Adrenal gland (tissue), 5 donors: Measurements from ENCODE around the gene AK5.

ENCODE experiments used
- POLR2A ChIP-seq, 2 donors: fragments of 450-650 bp; IDR thresholded peaks; one replicate each; pipeline ENCODE4 v1.6.1; 2017; ENCODE audit warnings: antibody characterized with exemption in 2 of 2, mild to moderate bottlenecking in 2 of 2, moderate library complexity in 1 of 2
- TF ChIP-seq, protein P1 (sequence below), 6 experiments: fragments of 450-650 bp in 4 of 6; fragments of 200-600 bp in 2 of 6; sonication (generic) in 1 of 6; IDR thresholded peaks; 1 replicate in 5 of 6; 2 replicates in 1 of 6; pipeline versions ENCODE4 v1.5.1 to v1.8.0; 2016 to 2021; ENCODE audit warnings: antibody characterized with exemption in 6 of 6, mild to moderate bottlenecking in 2 of 6, moderate library complexity in 1 of 6
- donor health status: DM: no; HTN: no; CAD: no.

DNA sequence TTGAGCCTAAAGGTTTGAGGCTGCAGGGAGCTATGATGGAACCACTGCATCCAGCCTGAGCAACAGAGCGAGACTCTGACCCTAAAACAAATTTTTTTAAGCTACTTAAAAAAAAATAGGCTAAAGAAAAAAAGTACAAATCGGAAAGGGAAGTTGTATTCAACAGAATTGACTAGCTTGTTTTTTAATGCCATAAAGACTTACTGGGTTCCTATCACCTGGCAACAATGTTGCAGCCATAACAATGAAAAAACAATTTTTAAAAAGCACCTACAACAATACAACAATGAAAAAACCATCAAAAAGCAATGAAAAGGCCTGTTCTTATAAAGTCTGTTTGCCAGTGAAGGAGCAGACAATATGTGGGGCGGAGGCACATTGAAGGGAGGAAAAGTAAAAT, 42.5 kb upstream of the AK5 start:
- TF ChIP-seq, protein P1, sequence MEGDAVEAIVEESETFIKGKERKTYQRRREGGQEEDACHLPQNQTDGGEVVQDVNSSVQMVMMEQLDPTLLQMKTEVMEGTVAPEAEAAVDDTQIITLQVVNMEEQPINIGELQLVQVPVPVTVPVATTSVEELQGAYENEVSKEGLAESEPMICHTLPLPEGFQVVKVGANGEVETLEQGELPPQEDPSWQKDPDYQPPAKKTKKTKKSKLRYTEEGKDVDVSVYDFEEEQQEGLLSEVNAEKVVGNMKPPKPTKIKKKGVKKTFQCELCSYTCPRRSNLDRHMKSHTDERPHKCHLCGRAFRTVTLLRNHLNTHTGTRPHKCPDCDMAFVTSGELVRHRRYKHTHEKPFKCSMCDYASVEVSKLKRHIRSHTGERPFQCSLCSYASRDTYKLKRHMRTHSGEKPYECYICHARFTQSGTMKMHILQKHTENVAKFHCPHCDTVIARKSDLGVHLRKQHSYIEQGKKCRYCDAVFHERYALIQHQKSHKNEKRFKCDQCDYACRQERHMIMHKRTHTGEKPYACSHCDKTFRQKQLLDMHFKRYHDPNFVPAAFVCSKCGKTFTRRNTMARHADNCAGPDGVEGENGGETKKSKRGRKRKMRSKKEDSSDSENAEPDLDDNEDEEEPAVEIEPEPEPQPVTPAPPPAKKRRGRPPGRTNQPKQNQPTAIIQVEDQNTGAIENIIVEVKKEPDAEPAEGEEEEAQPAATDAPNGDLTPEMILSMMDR (IDR thresholded peaks at IDR 0.05), result no peak
- no peak for TF ChIP-seq POLR2A (IDR thresholded peaks at IDR 0.05)
